ENCODE results near the gene TXLNB. TPM values are rescaled to one million over a fixed set of nuclear protein-coding genes. Genes with fewer than 3 reads are reported as not detected.

TXLNB gene
- total and polyA plus RNA-seq, 2 of the 4 experiments (the other 2 are of a cell fraction) = under 0.01 to 0.05 TPM

DNA sequence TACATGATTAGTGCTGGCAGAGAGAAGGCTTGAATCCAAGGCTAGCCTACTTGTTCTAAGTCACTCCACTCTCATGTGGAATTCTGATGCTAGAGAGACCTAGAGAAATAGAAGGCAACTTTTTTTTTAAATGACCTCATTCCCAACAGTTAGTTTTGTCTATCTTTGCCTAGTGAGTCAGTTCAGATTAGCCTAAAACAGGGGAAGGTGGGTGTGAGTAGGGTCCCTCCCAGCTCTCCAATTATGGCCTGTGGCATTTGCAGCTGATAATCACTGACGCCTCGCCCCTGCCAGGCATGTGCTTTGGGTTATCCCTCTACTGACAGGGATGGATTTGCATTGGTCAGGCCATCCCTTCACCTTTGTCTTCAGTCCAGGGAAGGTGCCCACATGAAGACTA, 13.6 kb downstream of the TXLNB start:
- DNase-seq = peak; percentile 53
- Histone ChIP-seq H3K4me2 (ENCODE audit: low read depth, low read length) (no peak overlapping the region), H3K27ac (ENCODE audit: insufficient read depth, low read length) (no peak overlapping the region), H4K91ac (ENCODE audit: insufficient read depth, low read depth, low read length) (no peak overlapping the region), H4K5ac (ENCODE audit: low read depth, low read length) (no peak overlapping the region), H4K20me1 (ENCODE audit: insufficient read depth, low read length) (no peaks in the 10 kb centered on the region), H2AK9ac (replicated peaks; ENCODE audit: low read depth, low read length, poor library complexity) (peak overlapping the region; percentile 55), H2BK15ac (ENCODE audit: low read depth, low read length) (no peak overlapping the region), H3K14ac (replicated peaks; ENCODE audit: low read depth, low read length) (no peak overlapping the region), H4K8ac (ENCODE audit: low read depth in 2 of 2, low read length in 2 of 2) (no peak overlapping the region), H2BK5ac (ENCODE audit: low read depth, low read length, poor library complexity, severe bottlenecking) (no peak overlapping the region), H3K23ac (ENCODE audit: low read depth, low read length) (no peak overlapping the region; the same call in 1 of the 2 replicates), H2AK5ac (ENCODE audit: low read depth, low read length) (no peak overlapping the region), H3K56ac (ENCODE audit: extremely low read depth, insufficient read depth, low read length) (no peak overlapping the region), H3K36me3 (ENCODE audit: control insufficient read depth, insufficient read depth, low read length) (no peaks in the 10 kb centered on the region), H3K4me1 (ENCODE audit: control insufficient read depth, insufficient read depth, low read length) (no peaks in the 10 kb centered on the region), H3K18ac (ENCODE audit: low read depth, low read length) (no peak overlapping the region), H2BK20ac (ENCODE audit: low read depth, low read length) (no peak overlapping the region), H3K27me3 (ENCODE audit: control insufficient read depth, insufficient read depth, low read length) (no peaks in the 10 kb centered on the region), H3K9me1 (ENCODE audit: insufficient read depth, low read length) (no peaks in the 10 kb centered on the region), H3K4ac (ENCODE audit: low read depth, low read length) (no peak overlapping the region), H3K79me1 (ENCODE audit: low read depth in 1 of 2, low read length in 2 of 2) (no peaks in the 10 kb centered on the region), H3K9me3 (ENCODE audit: control insufficient read depth, insufficient read depth, low read length) (no peaks in the 10 kb centered on the region), H2BK120ac (ENCODE audit: low read depth, low read length) (no peak overlapping the region), H3K9ac (ENCODE audit: low read depth, low read length) (no peak overlapping the region), H2AFZ (replicated peaks; ENCODE audit: low read length, poor library complexity) (no peak overlapping the region), H3K4me3 (ENCODE audit: insufficient read depth, low read depth, low read length) (no peak overlapping the region)
- WGBS, 2 experiments (ENCODE audit: extremely low coverage in 2 of 2, insufficient read length in 1 of 2) = 100% methylated on average over 2 of the region's 2 CpGs; no CpG with 5 or more reads in 1 of the 2 experiments
- dilution Hi-C loops (cut with HindIII; ENCODE audit: low sequenced_read_pairs, unreplicated experiment) (no loop called here), in situ Hi-C loops (cut with MboI; ENCODE audit: low sequenced_read_pairs) (no loop called here), intact Hi-C loops (cut with micrococcal nuclease) (no loop called here)
- BruUV-seq (replicated peaks) = no TSS peak
- POLR2A ChIA-PET (ENCODE audit: unreplicated experiment) = no interaction called here
- TF ChIP-seq ELK1 (IDR thresholded peaks at IDR 0.05; ENCODE audit: borderline replicate concordance, low read depth, low read length) = no peak
- TF ChIP-seq SMC3 (IDR thresholded peaks at IDR 0.05; ENCODE audit: low read depth, low read length) = no peak
- TF ChIP-seq FOS (IDR thresholded peaks at IDR 0.05; ENCODE audit: low read depth, low read length) = no peak
- no peak for TF ChIP-seq MAFK (IDR thresholded peaks at IDR 0.05; ENCODE audit: low read depth, low read length)
- TF ChIP-seq, protein P1, sequence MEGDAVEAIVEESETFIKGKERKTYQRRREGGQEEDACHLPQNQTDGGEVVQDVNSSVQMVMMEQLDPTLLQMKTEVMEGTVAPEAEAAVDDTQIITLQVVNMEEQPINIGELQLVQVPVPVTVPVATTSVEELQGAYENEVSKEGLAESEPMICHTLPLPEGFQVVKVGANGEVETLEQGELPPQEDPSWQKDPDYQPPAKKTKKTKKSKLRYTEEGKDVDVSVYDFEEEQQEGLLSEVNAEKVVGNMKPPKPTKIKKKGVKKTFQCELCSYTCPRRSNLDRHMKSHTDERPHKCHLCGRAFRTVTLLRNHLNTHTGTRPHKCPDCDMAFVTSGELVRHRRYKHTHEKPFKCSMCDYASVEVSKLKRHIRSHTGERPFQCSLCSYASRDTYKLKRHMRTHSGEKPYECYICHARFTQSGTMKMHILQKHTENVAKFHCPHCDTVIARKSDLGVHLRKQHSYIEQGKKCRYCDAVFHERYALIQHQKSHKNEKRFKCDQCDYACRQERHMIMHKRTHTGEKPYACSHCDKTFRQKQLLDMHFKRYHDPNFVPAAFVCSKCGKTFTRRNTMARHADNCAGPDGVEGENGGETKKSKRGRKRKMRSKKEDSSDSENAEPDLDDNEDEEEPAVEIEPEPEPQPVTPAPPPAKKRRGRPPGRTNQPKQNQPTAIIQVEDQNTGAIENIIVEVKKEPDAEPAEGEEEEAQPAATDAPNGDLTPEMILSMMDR (conservative IDR thresholded peaks at IDR 0.05; ENCODE audit: low read depth, low read length) = no peak
- no peak for TF ChIP-seq CEBPB (IDR thresholded peaks at IDR 0.05; ENCODE audit: low read depth, low read length)
- no peak for TF ChIP-seq MAZ (IDR thresholded peaks at IDR 0.05; ENCODE audit: borderline replicate concordance, low read depth, low read length)
- no peak for TF ChIP-seq CHD1 (IDR thresholded peaks at IDR 0.05; ENCODE audit: low read depth, low read length)
- no peak for TF ChIP-seq BHLHE40 (IDR thresholded peaks at IDR 0.05; ENCODE audit: low read depth, low read length)
- TF ChIP-seq RAD21 (IDR thresholded peaks at IDR 0.05; ENCODE audit: low read length) = no peak
- TF ChIP-seq MXI1 (IDR thresholded peaks at IDR 0.05; ENCODE audit: borderline replicate concordance, low read depth, low read length) = no peak
- TF ChIP-seq RFX5 (IDR thresholded peaks at IDR 0.05; ENCODE audit: low read depth, low read length) = no peak
- no peak for TF ChIP-seq RCOR1 (IDR thresholded peaks at IDR 0.05; ENCODE audit: insufficient replicate concordance, low read length)
- TF ChIP-seq USF2 (IDR thresholded peaks at IDR 0.05; ENCODE audit: low read depth, low read length) = no peak
- no peak for TF ChIP-seq NFE2L2 (IDR thresholded peaks at IDR 0.05; ENCODE audit: low read depth, low read length)
- TF ChIP-seq POLR2A (IDR thresholded peaks at IDR 0.05; ENCODE audit: low read depth, low read length) = no peak
- peak; percentile 48 for ATAC-seq (ENCODE audit: low read depth)
- CTCF ChIA-PET = no interaction called here
